ENCODE measurements around the gene KCNAB1. TPM values are rescaled to one million over a fixed set of nuclear protein-coding genes. Genes with fewer than 3 reads are reported as not detected.

Gene KCNAB1
- total and polyA plus RNA-seq, 12 donors = 1.4 to 5.0 (median 2.5) TPM

- ATAC-seq = no peak
- Histone ChIP-seq H3K4me1 (peaks cover 0 to 47% (median 4%) of the 10 kb centered on the region in 9 donors), H3K27me3 (no peaks in the 10 kb centered on the region), H3K9me3 (no peaks in the 10 kb centered on the region), H3K4me3 (no peak overlapping the region), H3K36me3 (no peaks in the 10 kb centered on the region), H3K27ac (no peak overlapping the region)
- intact Hi-C loops (cut with DNase I) = no loop called here
- no peak for DNase-seq
- TF ChIP-seq, protein P1, sequence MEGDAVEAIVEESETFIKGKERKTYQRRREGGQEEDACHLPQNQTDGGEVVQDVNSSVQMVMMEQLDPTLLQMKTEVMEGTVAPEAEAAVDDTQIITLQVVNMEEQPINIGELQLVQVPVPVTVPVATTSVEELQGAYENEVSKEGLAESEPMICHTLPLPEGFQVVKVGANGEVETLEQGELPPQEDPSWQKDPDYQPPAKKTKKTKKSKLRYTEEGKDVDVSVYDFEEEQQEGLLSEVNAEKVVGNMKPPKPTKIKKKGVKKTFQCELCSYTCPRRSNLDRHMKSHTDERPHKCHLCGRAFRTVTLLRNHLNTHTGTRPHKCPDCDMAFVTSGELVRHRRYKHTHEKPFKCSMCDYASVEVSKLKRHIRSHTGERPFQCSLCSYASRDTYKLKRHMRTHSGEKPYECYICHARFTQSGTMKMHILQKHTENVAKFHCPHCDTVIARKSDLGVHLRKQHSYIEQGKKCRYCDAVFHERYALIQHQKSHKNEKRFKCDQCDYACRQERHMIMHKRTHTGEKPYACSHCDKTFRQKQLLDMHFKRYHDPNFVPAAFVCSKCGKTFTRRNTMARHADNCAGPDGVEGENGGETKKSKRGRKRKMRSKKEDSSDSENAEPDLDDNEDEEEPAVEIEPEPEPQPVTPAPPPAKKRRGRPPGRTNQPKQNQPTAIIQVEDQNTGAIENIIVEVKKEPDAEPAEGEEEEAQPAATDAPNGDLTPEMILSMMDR (IDR thresholded peaks at IDR 0.05) = no peak
Observed at GRCh38 chr3:156581954-156582353, 461.6 kb downstream of the KCNAB1 start.

DNA sequence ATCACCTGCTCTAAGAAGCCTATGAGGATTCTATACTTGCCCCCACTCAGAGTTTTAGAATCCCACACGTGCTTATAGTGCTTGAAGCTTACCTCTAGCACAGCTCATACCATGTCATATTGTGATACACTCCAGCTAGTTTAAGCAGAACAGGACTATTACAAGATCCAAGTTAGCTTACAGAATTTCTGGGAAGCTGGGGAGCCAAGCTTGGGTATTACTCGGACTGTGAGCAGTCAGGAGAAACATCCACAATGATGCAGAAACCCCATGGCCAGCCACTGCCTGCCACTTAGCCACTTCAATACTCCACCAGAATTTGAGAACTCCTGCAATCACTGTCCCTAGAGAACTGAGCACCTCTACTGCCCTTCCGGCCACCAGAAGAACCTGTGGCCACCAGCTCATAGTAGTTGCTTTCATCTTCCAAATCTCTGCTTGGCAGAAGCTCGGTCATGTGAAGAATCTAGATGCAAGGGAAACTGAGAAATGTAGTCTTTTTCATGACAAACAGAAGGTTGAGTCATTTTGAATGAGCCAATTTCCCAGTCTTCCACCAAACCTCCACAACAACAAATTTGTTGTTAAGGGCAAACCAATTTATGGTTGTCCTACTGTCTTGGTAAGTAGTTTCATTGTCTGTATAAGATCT, 462.3 kb downstream of the KCNAB1 start:
- Histone ChIP-seq H3K4me1 (peaks cover 0 to 48% (median 11%) of the 10 kb centered on the region in 9 donors), H3K9me3 (no peaks in the 10 kb centered on the region), H3K27ac (no peak overlapping the region), H3K36me3 (no peaks in the 10 kb centered on the region), H3K27me3 (no peaks in the 10 kb centered on the region), H3K4me3 (no peak overlapping the region)
- TF ChIP-seq, protein P1 (IDR thresholded peaks at IDR 0.05) = no peak
- DNase-seq = no peak
- intact Hi-C loops (cut with DNase I) = no loop called here
- no peak for ATAC-seq
- WGBS, 2 donors = 88 to 91% methylated on average over 4 of the region's 4 CpGs

DNA sequence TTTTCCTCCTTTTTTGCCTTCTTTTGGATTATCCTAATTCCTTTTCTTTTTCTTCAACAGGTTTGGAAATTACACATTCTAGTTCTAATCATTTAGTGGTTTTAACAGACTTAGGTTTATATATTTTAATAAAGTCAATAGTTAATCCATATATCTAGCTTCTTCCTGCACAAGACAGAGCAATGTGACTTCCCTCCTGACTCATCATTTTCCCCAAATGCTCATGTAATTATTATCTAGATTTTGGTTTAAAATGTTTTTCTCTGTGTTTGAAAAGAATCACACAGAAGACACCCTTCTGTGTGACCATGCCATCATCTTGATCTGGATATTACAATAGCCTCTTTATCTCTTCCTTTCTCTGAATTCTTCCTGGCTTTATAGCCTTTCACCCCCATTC, 463.1 kb downstream of the KCNAB1 start:
- intact Hi-C loops (cut with DNase I) = no loop called here
- no peak overlapping the region for H3K27ac ChIP-seq
- no peaks in the 10 kb centered on the region for H3K9me3 ChIP-seq
- no peaks in the 10 kb centered on the region for H3K36me3 ChIP-seq
- TF ChIP-seq, protein P1 (IDR thresholded peaks at IDR 0.05) = no peak
- no peak for ATAC-seq
- no peak overlapping the region for H3K4me3 ChIP-seq
- peaks cover 0 to 50% (median 13%) of the 10 kb centered on the region in 9 donors for H3K4me1 ChIP-seq
- DNase-seq = no peak
- H3K27me3 ChIP-seq = no peaks in the 10 kb centered on the region

DNA sequence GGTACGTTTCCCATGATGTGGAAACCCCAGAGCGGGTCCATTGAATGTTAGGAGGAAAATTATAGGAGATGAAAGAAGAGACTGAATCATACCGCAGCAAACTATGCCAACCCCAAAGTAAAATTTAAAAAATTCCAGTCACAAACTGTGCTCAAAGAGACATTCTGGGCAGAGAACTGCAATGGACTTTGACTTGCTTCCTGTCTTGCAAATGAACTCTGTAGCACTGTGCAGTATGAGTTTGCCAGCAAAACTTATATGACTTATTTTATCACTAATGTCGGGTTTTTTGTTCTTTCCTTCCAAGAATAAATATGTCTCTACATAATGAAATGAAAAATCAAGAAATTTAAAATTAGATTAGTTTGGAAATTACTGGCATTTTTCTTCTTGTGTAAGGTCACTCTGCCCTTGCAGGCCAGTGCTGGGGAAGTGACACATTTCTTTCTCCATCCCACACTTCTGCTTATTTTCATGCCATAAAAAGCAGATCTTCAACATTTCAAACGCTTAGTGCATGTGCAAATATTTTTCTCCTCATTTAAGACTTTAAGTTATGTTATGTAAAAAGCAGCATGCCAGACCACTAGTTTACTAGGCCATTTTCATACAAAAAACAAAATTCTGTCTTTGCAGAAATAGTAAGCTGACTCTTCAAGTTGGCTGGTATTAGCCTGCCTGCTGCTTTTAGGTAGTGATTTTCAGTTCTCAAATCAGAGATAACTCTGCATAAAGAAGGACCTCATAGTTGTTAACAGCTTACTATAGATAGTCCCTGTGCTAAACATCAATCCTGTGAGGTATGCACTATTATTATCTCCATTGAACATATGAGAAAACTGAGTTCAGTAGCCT, 466.8 kb downstream of the KCNAB1 start:
- DNase-seq (no peak), ATAC-seq (peak in 5 of 8 donors; percentile 26 to 95 (median 67))
- H3K4me1 ChIP-seq = peaks cover 0 to 40% (median 13%) of the 10 kb centered on the region in 9 donors
- H3K27ac ChIP-seq = peak overlapping the region in 6 of 10 donors; percentile 16 to 69 (median 38)
- H3K27me3 ChIP-seq = no peaks in the 10 kb centered on the region
- peaks cover 0 to 5% (median 0%) of the 10 kb centered on the region in 11 donors for H3K9me3 ChIP-seq
- 55 to 59% methylated on average over 5 of the region's 5 CpGs for WGBS, 2 donors
- no peak overlapping the region for H3K4me3 ChIP-seq
- TF ChIP-seq, protein P1 (IDR thresholded peaks at IDR 0.05) = no peak
- intact Hi-C loops (cut with DNase I) = no loop called here
- no peaks in the 10 kb centered on the region for H3K36me3 ChIP-seq
